ENCODE measurements around the gene KCNH1.
A peak's percentile ranks its signal among the peaks of the same experiment; 100 is the strongest.

KCNH1 gene

GRCh38 chr1:210794445-210794844, 339.5 kb downstream of the KCNH1 start:
- DNase-seq, result no peak

- peak; percentile 4 to 48 for DNase-seq
These were observed 341.5 kb downstream of the KCNH1 start for GRCh38 chr1:210792250-210793102.

GRCh38 chr1:210790196-210790595, 343.8 kb downstream of the KCNH1 start:
- no peak for DNase-seq

GRCh38 chr1:210787800-210788199, 346.1 kb downstream of the KCNH1 start:
- no peak for DNase-seq

GRCh38 chr1:210786546-210786945, 347.4 kb downstream of the KCNH1 start:
- no peak for DNase-seq

- no peak for DNase-seq
These were observed 350.0 kb downstream of the KCNH1 start for GRCh38 chr1:210783925-210784324.

GRCh38 chr1:210781652-210782051, 352.3 kb downstream of the KCNH1 start:
- no peak for DNase-seq

GRCh38 chr1:210779269-210779668, 354.7 kb downstream of the KCNH1 start:
- DNase-seq, result no peak

GRCh38 chr1:210777914-210778313, 356.0 kb downstream of the KCNH1 start:
- DNase-seq, result no peak

- no peak for DNase-seq
These were observed 357.2 kb downstream of the KCNH1 start for GRCh38 chr1:210776712-210777111.

- DNase-seq, result no peak
These were observed 358.7 kb downstream of the KCNH1 start for GRCh38 chr1:210775289-210775688.

- DNase-seq, result no peak
These were observed 360.5 kb downstream of the KCNH1 start for GRCh38 chr1:210773450-210773849.

GRCh38 chr1:210771131-210771530, 362.8 kb downstream of the KCNH1 start:
- no peak for DNase-seq

- no peak for DNase-seq
These were observed 363.5 kb downstream of the KCNH1 start for GRCh38 chr1:210770396-210770984.

- no peak for DNase-seq
These were observed 364.5 kb downstream of the KCNH1 start for GRCh38 chr1:210769473-210769872.

- DNase-seq, result no peak
These were observed 369.4 kb downstream of the KCNH1 start for GRCh38 chr1:210764536-210764935.

- no peak for DNase-seq
These were observed 375.2 kb downstream of the KCNH1 start for GRCh38 chr1:210758761-210759160.

- no peak for DNase-seq
These were observed 375.7 kb downstream of the KCNH1 start for GRCh38 chr1:210758261-210758660.

GRCh38 chr1:210757677-210758076, 376.3 kb downstream of the KCNH1 start:
- no peak for DNase-seq

GRCh38 chr1:210755991-210756659, 377.8 kb downstream of the KCNH1 start:
- no peak for DNase-seq

- no peak for DNase-seq
These were observed 378.9 kb downstream of the KCNH1 start for GRCh38 chr1:210754878-210755665.

GRCh38 chr1:210751911-210752310, 382.0 kb downstream of the KCNH1 start:
- DNase-seq, result no peak

- DNase-seq, result no peak
These were observed 383.5 kb downstream of the KCNH1 start for GRCh38 chr1:210750468-210750867.
